Activated T-cell treated with anti-CD3 and anti-CD28 coated beads for 4 hours (primary cell): ENCODE measurements around the gene MED9.

Source experiments
- DNase-seq: peaks from one replicate; pipeline ENCODE4 v3.0.0-alpha.2; 2020

Gene MED9

DNA sequence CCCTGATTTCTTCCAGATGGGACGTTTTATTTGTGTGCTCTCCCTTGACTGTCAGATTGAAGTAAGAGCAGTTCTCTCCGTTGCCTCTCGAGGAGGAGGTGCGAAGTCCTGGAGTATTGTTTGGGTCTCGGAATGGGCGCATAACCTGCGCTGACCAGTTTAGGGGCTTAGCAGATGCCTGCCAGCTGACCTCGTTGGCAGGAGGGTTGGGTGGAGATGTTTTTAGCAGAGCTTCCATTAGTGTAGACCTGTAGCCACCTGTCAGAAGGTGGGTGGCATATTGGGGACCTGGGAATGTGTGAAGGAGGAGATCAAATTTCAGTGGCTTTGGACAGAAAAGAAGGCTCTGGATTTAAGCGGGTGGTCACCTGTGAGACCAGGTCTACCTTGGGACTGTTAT lies 15.8 kb downstream of the MED9 start:
- no peak for DNase-seq

DNA sequence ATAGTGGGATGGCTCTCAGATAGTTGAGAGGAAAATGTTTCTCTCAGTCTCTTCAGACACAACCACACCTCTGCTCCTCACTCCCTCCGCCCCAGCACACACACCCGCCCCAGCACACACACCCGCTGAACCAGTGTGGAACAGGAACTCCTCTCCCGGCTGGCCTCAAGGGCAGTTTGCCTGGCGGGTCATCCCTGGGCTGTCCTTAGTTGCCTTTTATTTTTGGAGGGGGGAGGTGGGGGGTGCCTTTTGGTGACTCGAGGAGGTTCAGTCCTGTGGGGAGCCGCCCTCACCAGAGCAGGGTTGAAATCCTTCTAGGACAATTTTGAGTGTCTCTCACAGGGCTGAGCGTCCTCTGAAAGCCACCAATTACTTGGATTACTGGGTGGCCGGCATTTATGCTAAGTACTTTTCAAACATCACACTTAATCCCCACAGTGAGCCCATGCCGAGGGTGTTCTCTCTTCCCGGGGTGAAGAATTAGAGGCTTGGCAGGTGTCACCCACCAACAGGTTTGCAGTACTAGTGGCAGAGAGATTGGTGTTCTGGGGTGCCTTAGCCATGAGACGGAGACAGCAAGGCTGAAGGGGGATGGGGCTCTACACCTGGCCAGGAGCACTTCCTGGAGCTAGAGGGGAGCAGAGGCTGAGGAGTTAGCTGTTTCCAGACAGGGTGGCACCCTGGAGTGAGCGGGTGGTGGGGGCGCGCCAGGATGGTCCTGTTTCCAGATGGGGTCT lies 16.6 kb downstream of the MED9 start:
- DNase-seq = no peak

DNA sequence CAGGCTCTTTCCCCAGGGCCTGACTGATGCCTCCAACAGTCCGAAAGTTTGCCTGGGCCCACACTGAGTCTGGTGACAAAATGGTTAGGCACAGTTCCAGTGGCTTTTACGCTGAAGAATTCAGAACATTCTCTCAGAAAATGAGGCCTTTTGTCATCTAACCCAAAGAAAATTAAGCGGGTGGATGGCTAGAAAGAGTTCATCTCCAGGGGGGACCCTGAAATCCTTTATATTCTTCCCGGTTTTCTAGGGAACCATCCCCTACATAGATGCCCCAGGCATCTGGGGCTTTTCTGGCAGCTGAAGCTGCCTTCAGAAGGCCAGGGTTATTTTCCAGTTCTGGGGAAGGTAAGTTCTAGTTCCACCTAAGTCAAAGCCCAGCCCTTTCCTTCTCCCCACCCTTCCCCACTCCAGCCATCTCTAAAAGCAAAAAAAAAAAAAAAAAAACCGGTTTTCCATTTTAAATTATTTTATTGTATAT lies 17.2 kb downstream of the MED9 start:
- no peak for DNase-seq

DNA sequence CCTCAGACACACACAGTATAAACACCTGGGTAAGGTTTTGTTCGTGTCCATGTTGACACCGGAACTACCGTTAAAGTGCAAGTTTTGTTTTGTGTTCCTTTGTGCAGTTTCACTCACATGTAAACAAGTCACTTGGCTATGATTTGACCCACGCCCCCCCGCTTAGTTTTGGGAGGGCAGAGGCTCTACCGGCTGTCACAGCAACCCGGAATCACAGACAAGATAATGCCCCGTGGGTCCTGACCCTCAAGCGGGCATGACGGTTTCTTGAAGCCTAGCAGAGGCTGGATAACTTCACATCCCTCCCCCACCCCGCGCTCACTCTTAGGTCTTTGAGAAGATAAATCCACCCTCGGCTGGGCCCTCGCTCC lies 17.7 kb downstream of the MED9 start:
- no peak for DNase-seq

DNA sequence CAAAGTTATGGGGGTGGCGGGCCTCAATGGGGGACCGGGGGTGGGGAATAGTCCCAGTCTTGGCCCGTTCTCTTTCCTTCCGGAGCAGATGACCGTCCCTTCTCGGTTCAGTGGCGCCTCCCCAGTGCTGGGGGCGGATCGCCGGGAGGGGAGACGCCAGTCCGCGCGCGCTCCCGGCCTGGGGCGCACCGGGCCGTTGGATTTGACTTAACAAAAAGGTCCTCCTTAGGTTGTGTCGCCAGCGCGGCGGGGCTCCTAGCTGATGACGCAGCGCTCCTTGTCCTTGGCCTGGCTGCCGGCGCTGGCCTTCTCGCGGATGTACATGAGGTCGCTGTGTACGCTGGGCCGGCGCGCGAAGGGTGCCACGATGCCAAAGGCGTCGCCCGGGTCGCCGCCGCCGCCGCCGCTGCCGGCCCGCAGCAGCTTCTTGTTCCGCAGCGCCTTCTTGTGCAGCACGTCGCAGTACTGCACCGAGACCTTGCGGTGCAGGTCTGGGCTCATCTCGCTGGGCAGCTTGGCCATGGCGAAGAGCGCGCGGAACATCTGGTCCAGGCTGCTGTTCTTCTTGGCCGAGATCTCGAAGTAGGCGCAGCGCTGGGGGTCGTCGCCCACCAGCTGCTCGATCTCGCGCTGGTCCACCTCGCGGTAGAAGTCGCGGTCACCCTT lies 18.2 kb downstream of the MED9 start:
- no peak for DNase-seq

DNA sequence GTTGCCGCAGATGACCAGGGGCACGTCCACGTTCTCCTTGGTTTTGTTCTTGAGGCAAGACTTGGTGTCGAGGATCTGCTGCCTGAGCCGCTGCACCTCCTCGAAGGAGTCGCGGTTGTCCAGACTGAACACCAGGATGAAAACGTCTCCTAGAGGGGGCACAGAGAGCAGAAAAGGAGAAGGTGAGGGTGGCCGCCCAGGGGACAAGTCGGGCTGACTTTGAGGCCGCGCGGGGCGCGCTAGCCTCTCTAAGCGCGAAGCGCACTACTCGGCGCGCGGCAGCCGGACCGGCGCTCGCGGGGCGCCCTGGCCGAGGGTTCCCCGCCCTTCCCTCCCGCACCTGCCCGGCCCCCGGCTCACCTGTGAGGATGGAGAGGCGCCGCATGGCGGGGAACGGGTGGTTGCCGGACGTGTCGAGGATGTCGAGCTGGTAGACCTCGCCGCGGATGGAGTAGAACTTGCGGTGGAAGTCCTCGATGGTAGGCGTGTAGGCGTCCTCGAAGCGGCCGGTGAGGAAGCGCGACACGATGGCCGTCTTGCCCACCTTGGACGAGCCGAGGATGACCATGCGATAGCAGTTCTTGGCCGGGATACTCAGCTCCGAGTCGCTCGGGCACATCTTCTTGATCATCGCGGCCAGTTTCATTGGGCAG lies 18.9 kb downstream of the MED9 start:
- no peak for DNase-seq

DNA sequence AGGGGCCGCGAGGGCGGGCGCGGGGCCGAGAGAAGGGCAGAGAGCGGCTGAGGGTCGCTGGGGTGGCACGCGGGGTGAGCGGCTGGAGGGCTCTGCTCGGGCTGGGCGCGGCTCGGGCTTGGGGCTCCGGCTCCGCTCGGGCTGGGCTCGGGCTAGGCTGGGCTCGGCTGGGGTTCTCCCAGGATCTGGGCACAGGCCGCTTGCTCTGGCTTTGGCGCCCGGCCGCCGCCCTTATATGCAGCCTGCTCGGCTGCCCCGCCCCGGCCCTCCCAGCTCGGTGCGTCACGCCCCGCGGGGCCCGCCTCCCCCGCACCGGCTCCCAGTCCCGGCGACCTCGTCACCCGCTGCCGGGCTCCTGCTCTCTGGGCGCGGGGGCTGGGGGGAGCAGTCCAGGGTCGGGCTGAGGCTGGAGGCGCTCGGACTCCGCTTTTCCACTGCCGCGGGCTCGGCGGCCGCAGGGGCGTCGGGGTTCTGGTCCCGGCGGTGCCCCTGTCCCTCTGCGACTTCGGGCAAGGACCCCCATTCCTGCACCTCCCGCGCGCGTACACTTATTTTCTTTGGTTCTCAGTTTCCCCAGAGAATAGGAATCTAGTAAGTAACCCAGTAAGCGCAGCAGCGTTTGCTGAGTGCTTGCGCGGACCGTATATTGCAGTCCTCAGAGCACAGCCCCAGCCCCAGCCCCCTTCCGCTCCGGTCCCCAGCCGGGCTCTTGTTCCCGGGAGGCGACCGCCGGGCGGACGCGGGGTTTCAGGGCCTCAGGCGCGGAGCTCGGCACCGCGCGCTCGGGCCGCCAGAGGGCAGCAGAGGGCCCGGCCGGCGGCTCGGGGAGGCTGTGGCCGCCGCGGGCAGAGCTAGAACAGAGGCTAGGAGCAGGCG lies 19.6 kb downstream of the MED9 start, which contains the start of gene RASD1:
Gene RASD1 (minus strand): TSS at position 207 of the 876 bp plus-strand sequence. CDS start 214 bp downstream, outside the sequence.
- DNase-seq = peak; percentile 71

DNA sequence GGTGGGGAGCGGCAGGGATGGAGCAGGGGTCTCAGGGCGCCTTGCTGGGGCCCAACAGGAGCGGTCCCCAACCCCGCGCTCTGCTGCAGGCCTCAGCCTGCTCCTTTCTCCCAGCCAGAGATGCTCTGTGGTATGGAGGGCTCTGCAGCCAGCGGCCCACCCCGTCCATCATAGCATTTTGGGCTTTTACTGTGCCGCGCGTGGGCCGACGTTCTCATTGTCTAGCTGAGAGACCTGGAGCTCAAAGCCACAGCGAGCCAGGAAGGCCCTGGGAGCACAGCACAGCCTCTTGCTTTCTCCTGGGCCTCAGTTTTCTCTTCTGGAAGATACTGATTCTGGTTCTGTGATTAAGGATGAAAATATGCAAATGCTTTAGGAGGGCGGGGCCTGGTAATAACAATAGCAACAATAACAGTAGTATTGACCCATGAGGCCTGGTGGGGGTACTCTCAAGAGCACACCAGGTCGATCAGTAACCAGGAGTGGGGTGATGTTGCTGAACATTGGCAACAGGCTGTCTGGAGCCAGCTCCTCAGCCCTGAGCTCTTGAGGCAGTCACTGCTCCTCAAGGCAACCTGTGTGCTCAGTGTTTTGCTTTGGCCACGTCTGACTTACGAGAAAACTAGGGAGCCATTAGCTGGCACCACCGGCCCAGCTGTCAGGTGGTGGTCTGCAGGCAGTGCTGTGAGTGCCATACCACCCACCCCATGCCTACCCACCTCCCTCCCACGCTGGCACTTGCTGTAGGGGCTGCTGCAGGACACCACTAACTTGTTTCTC lies 20.5 kb downstream of the MED9 start:
- DNase-seq = no peak

DNA sequence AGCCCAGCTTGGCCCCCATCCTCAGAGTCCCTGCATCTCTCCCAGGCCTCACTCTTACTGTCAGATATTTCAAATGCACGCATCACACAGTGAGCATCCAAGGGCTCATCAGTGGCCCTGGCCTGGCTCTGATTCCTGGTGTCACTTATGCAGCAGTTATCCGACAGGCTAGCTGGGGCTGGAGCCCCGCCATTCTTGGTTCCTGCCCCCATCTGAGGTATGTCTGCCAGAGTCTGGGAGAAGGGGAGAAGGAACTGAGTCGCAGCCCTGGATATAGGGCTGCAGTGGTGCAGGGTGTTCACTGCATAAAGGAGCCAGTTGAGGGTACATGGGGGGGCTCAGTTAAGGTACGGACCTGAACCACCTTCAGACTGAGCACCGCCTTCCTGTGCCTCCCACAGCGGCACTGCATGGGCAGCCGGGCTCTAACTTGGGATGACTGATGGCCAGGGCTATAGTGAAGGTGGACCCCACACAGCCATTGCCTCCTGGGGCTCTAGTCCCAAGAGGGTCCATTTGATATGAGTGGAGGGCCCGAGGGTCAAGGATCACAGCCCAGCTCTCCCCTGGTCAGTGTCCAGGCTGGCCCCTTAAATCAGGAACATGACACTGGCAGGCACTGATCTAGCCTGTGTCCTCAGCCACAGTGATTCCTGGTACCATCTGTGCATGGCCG lies 21.2 kb downstream of the MED9 start:
- no peak for DNase-seq

DNA sequence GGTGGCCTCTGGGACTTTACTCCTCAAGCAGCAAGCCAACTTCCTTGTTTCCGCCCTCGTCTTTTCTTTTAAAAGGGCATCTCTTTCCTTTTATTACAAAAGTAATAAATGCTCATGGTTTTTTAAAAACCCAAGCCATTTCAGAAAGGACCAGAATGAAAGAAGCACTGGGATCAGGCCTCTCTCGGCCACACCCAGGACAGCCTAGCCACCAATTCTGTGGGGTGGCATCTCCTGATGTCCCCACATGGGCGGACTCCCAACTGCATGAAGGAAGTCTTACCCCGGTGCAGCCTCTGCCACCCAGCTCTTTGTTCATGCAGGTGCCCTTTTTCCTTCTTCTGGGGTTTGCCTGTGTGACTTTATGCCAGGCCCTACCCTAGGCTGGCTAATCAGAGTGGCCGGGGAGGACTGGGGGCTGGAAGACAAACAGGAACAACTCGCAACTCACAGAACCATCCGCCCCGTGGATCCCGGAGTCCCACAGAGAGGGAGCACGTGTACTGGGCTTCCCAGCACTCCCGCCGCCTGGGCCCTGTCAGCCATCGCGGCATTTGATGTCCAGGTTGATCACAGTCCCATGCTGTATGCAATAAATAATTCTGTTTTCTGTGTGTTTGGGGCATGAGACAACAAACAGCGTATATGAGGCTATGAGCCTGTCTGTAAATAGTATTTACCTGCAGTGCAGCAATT lies 22.0 kb downstream of the MED9 start:
- DNase-seq = no peak

DNA sequence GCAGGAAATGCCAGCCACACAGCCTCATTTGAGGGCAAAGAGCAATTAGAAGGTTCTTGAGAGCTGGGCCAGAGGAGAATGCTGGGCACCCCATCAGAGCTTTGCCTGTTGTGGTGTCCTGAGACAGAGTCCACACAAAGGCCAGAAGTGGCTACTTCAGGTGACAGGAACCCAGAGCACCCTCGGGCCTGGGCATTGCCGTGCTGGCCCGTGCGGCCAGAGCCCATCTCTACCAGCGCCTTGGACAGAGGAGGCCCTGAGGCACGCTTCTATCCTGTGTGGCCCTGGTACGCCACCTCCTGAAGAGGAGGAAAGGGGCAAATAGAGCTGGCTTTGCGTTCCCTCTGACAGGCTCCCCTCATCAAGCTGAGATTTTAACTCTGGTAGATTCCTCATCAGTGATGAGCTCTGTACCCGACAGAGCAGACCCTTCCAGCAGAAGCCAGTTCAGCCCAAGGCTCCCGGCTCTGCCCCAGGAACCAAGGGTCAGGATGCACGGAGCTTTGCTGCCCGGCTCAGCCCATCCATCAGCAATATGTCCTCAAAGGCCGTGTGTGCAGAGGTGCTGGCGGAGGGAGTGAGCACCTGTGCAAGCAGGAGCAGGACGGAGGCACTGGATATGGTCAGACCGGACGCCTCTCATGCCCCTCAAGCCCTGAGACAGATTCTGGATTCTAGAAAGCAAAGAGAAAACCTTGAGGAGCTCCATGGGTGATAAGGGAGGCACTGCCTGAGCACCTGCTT lies 22.8 kb downstream of the MED9 start:
- DNase-seq = no peak

DNA sequence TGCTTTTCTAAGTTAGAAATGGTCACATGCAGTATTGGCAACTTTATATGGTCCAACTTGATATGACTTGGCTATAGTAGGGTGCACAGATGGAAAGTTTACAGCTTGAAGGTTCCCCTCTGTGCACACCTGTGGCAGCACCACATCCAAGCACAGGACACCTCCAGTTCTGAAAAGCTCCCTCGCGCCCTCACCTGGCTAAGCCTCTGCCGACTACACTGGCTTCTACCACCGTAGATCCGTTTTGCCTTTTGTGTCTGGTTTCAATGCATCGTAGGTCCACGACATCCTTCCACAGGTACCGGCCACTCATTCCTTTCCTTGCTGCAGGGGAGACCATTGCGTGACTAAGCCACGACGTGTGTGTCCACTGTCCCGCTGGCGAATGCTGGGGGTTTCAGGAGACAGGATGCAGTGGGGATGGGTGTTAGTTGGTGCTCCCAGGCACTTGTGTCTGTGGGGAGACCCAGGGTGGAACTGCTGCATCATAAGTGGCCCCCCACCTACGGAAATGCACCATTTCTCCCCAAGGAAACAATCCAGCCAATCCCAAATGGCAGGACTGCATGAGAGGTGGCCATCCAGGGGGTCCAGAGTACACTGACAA lies 24.3 kb downstream of the MED9 start:
- no peak for DNase-seq

DNA sequence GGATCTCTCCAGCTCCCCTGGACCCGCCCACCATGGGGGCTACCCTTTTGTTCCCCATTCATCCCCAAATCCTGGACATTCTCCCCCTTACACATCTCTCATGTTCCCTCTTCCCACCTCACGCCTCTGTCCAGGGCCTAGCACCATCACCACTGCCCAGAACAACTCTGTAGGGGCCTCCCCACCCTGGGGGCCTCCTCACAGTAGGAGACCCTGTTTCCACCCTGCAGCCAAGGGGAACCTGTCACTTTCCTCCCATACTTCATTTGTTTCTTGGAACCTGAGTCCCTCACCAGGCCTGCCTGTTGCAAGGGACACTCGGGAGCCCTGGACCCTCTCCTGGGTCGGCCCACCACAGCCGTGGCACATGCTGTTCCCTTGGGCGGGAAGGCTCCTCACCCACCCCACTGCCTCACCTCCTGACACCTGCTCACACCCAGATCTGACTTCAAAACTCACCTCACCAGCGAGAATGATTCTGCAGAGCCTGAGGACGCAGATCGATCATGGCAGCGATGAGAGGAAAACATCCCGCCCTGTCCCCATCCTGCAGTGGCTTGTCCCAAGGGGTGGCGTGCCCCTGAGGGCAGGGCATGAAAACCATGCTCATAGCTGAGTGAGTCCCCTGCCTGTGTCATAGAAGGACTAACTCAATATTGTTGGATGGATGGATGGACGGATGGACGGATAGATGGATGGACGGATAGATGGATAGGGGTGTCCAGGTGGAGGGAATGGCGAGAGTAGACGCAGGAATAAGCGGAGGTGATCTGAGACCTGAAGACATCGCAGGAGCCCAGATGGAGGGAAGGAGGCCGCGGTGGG lies 26.2 kb downstream of the MED9 start:
- DNase-seq = no peak

DNA sequence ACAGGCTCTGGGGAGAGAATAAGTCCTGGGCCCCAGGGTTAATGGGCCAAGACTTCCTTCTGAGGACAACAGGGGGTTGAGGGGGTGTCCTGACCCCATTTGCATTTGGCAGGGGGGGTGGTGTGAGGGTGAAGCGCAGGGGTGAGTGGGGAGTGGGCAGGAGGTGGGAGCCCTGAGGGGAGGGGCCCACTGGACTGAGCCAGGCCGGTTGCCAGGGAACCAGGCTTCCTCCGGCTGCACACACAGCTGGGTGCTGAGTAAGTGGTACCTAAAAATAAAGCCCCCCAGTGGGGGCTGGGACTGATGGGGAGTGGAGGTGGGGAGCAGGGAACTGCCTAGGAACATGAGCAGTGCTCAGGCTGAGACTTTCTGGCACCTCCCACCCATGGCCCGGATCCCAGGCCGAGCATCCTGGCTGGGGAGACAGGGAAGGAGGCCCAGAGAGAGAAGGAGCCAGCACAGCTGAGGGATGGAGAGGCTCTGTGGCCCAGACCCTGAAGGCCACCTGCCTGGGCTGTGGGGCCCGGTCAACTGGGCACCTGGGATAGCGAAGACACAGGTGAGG lies 26.8 kb downstream of the MED9 start:
- DNase-seq = no peak

DNA sequence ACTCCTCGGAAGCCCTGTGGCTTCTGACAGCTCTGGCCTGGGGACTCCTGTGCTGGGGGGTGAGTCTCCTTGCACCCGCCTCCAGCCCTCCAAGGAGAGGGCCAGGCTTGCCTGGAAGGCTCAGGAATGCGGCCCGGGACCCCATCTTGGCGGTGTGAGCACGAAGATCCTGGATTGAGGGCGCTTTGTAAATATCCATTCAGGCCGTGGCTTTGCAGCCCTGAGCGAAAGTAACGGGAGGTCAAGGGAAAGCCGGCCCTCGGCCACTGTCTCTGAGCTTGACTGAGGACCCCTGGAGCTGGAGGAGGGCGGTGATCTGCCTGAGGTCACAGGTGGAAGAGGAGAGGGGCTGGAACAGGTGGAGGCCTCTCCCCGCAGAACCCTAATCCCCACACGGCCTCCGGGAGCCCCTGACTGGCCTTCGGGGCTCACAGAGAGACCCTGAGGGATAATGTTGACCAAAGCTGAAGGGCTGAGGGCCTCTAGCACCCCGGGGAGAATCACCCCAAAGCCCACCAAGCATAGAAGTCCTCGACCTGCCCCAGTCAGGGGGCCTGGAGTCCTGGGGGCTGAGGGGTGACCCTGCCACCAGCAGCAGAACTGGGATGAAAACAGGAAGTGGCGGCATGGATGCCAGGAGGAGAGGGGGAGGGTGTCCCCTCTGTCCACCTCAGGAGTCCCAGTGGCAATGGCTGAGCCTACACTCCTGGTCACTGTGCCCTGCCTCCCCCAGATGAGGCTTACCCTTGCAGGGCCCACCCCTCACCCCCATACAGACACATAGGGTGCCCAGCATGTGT lies 27.7 kb downstream of the MED9 start:
- no peak for DNase-seq

DNA sequence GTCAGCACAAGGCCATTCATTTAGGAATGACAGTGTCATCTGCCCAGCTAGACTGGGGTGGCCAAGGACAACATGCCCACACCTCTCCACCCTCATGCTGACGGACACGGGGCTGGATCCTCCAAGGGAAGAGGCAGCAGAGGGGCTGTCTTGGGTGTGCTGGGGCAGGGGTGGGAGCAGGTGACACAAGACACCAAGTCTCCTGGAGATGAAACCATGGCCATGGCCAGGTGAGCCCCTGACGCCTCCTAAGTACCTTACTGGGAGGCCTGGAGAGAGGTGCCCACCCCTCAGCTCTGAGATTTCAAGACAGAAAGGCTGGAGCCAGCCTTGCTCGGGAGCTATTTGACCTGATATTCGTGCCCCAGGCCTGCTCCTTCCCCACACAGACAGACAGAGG lies 28.4 kb downstream of the MED9 start:
- no peak for DNase-seq

DNA sequence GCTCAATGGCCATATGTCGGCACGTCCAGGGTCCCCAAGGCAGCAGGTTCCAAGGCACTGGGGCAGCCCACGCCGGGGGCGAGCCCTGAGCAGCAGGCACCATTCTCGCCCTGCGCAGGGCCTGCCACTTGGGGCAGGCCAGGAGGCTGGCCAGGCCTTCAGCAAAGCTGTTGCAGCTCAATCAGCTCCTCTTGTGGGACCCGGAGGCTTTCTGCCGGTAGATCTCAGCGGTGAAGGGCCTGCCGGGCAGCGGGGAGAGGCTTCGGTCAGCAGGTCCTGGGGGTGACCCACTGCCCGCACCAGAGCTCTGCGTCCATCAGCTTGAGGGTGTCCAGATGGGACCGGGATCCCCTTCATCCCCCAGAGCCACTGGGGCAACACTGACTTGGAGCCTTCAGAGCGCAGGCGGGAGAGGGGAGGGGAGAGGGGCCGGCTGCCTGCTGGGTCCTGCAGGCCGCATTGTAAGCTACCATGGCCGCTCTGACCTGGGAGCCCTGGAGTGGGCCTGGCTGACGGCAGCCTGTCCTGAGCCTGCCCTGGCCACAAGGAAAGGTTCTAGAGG lies 28.9 kb downstream of the MED9 start:
- DNase-seq = no peak
